CD8-positive, alpha-beta memory T cell (primary cell): ENCODE data around the gene RWDD1. TPM values are rescaled to one million over a fixed set of nuclear protein-coding genes. Genes with fewer than 3 reads are reported as not detected.

Experiments used
- CTCF ChIA-PET: fragments of 350-600 bp; sonication (Branson Sonifier 250); formaldehyde crosslinking; loops from one replicate; lab custom pipeline; 2021; ENCODE audit warnings: antibody characterized with exemption; lab: Charles Lee
- POLR2A ChIA-PET: fragments of 350-600 bp; sonication (Branson Sonifier 250); formaldehyde crosslinking; loops from one replicate; lab custom pipeline; 2021; ENCODE audit warnings: antibody characterized with exemption; lab: Charles Lee
- DNase-seq, 5 donors: peaks; one replicate each; pipeline versions ENCODE4 v3.0.0 to v3.0.0-alpha.2; 2020 to 2022; ENCODE audit warnings: mixed read lengths in 1 of 5
- H3K27ac ChIP-seq: one replicate; pipeline ENCODE4 v1.7.0; 2013; ENCODE audit warnings: low read depth, mild to moderate bottlenecking, low read length, moderate library complexity
- H3K27me3 ChIP-seq: 2 replicates; pipeline ENCODE4 v1.7.0; 2013; ENCODE audit warnings: low read length, mild to moderate bottlenecking; ENCODE audit not compliant: insufficient read depth, poor library complexity, severe bottlenecking
- H3K36me3 ChIP-seq: 2 replicates; pipeline ENCODE4 v1.7.0; 2013; ENCODE audit warnings: mild to moderate bottlenecking, low read length, moderate library complexity; ENCODE audit not compliant: insufficient read depth
- H3K4me1 ChIP-seq: 2 replicates; pipeline ENCODE4 v1.7.0; 2013; ENCODE audit warnings: mild to moderate bottlenecking, low read length, moderate library complexity; ENCODE audit not compliant: insufficient read depth
- H3K4me3 ChIP-seq: 2 replicates; pipeline ENCODE4 v1.7.0; 2013; ENCODE audit warnings: mild to moderate bottlenecking, low read length
- H3K9me3 ChIP-seq: 2 replicates; pipeline ENCODE4 v1.7.0; 2013; ENCODE audit warnings: mild to moderate bottlenecking, low read length
- H3K27ac Mint-ChIP-seq, 8 donors: one replicate each; pipeline ENCODE4 v1.8.0; 2020 to 2021; ENCODE audit warnings: mixed read lengths in 8 of 8, mild to moderate bottlenecking in 6 of 8, inconsistent platforms in 3 of 8, moderate library complexity in 3 of 8
- H3K27me3 Mint-ChIP-seq, 2 donors: one replicate each; pipeline ENCODE4 v1.8.0; 2020 to 2021; ENCODE audit warnings: mixed read lengths in 2 of 2, mild to moderate bottlenecking in 1 of 2, moderate library complexity in 1 of 2
- H3K36me3 Mint-ChIP-seq, 3 donors: one replicate each; pipeline ENCODE4 v1.8.0; 2020 to 2021; ENCODE audit warnings: mixed read lengths in 3 of 3, inconsistent platforms in 1 of 3, mild to moderate bottlenecking in 1 of 3
- H3K4me1 Mint-ChIP-seq, 3 donors: one replicate each; pipeline ENCODE4 v1.8.0; 2020 to 2021; ENCODE audit warnings: mixed read lengths in 3 of 3, inconsistent platforms in 1 of 3, mild to moderate bottlenecking in 1 of 3
- H3K4me3 Mint-ChIP-seq, 7 donors: one replicate each; pipeline ENCODE4 v1.8.0; 2020 to 2021; ENCODE audit warnings: mixed read lengths in 7 of 7, mild to moderate bottlenecking in 6 of 7, moderate library complexity in 4 of 7, inconsistent platforms in 2 of 7
- H3K9me3 Mint-ChIP-seq, 5 donors: one replicate each; pipeline ENCODE4 v1.8.0; 2020 to 2022; ENCODE audit warnings: mixed read lengths in 5 of 5, mild to moderate bottlenecking in 3 of 5, moderate library complexity in 2 of 5, inconsistent platforms in 1 of 5
- polyA plus RNA-seq: library from polyadenylated mRNA; unstranded; fragments of 300-500 nt; fragmentation: Illumina TruSeq; gene quantifications from one replicate; pipeline ENCODE4 v1.2.3, GENCODE V29; 2021
- total RNA-seq, 2 experiments: library from RNA; stranded (reverse); gene quantifications; one replicate each; pipeline ENCODE4 v1.2.3, GENCODE V29; 2021

RWDD1 gene, protein sequence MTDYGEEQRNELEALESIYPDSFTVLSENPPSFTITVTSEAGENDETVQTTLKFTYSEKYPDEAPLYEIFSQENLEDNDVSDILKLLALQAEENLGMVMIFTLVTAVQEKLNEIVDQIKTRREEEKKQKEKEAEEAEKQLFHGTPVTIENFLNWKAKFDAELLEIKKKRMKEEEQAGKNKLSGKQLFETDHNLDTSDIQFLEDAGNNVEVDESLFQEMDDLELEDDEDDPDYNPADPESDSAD
- total RNA-seq (10 to 100 TPM; 54.6 to 56.2 TPM), polyA plus RNA-seq (67.8 TPM)

DNA sequence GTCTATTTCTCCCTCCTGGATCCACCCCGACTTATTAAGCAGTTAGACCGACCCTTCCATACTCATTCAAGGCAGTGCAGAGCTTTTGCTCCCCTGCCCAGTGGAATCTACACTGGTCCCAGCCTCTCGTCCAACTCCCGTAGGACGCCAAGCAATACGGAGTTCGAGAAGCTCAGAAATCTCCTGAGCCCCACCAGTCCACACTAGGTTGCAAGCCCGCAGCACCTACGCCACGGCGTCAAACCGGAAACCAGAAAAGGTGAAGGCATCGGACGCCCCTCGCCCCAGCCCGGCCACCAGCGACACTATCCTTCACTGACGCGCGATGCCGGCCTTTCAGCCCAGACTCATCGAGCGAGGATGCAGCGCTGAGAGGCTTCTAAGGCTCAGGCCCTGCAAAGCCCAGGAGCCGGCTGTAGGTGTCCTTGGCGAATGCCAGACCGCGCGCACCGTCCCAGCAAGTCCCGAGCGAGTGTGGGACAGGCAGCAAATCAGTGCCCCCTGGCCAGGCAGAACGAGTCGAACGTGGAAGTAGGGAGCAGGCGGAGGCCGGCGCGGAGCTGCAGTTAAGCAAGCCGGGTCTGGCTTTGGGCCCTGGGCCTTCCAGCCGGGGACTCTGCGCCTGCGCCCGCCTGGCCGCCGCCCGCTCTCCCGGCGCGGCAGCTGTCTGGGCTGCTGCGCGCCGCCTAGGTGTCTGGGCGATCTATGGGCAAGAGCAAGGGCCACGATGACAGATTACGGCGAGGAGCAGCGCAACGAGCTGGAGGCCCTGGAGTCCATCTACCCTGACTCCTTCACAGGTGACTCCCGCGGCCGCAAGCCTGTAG is at the start of gene RWDD1:
Gene RWDD1, plus strand, starts transcription at position 649 of the 827 bp plus-strand sequence. Its CDS starts 79 bp downstream, at position 728.
- peak within 1 kb of the TSS; percentile 97 to 99 (median 99) for H3K4me3 Mint-ChIP-seq
- CTCF ChIA-PET: interaction anchor here (0.9 to 5.1 kb wide), 12 partner anchors 8 to 317 kb away, joined by 3 to 23 read pairs (median 4); partner anchors contain the start of genes TSPYL1 and TSPYL4

DNA sequence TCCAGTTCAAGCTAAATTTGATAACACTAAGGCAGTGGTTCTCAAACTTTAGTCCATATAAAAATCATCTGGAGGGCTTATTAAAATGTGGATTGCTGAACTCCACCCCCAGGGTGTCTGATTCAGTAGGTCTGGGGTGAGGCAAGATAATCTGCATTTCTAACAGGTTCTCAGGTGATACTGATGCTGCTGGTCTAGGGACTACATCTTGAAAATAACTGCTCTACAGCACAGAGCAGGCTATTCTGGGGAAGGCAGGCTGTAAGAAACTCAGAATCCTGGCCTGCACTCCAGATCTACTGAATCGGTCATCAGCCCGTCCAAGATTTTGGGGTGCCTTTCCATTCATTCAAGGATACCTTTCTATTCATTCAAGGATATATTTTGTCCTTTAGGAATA is 48.4 kb upstream of the RWDD1 start:
- peak overlapping the region in 1 of 8 donors; percentile 41 for H3K27ac Mint-ChIP-seq
- H3K4me3 Mint-ChIP-seq: no peak overlapping the region
- no peaks in the 10 kb centered on the region for H3K9me3 Mint-ChIP-seq
- Histone ChIP-seq H3K36me3 (no peaks in the 10 kb centered on the region), H3K4me3 (no peak overlapping the region), H3K4me1 (no peaks in the 10 kb centered on the region), H3K27me3 (no peaks in the 10 kb centered on the region), H3K27ac (no peak overlapping the region), H3K9me3 (no peaks in the 10 kb centered on the region)
- peaks cover 9 to 21% of the 10 kb centered on the region in 2 donors for H3K27me3 Mint-ChIP-seq
- ChIA-PET CTCF (interaction anchor here (0.8 kb wide), 1 partner anchor 10 kb away, joined by 3 read pairs; no protein-coding TSS in a partner anchor), POLR2A (no interaction called here)
- H3K4me1 Mint-ChIP-seq: no peaks in the 10 kb centered on the region
- DNase-seq: no peak
- H3K36me3 Mint-ChIP-seq: no peaks in the 10 kb centered on the region

More for the DNA sequence above, at the start of gene RWDD1:
- Mint-ChIP-seq H3K27me3 (peaks cover 0 to 1% of the 10 kb centered on the region in 2 donors), H3K27ac (peak within 1 kb of the TSS; percentile 97 to 100 (median 100)), H3K4me1 (peaks cover 49 to 65% (median 53%) of the 10 kb centered on the region in 3 donors), H3K36me3 (peaks cover 0 to 34% (median 2%) of the 10 kb centered on the region in 3 donors), H3K9me3 (no peaks in the 10 kb centered on the region)
- no peaks in the 10 kb centered on the region for H3K9me3 ChIP-seq
- DNase-seq: peak; percentile 97 to 99 (median 99)
- POLR2A ChIA-PET: interaction anchor here (0.6 to 2.9 kb wide), 11 partner anchors 11 to 470 kb away, joined by 3 to 32 read pairs (median 4); partner anchors contain the start of genes KPNA5, NT5DC1, RSPH4A and TSPYL1
- H3K36me3 ChIP-seq: peaks cover 4% of the 10 kb centered on the region
- H3K27ac ChIP-seq: peak within 1 kb of the TSS; percentile 96
- peak within 1 kb of the TSS; percentile 99 for H3K4me3 ChIP-seq
- no peaks in the 10 kb centered on the region for H3K27me3 ChIP-seq
- peaks cover 30% of the 10 kb centered on the region for H3K4me1 ChIP-seq

DNA sequence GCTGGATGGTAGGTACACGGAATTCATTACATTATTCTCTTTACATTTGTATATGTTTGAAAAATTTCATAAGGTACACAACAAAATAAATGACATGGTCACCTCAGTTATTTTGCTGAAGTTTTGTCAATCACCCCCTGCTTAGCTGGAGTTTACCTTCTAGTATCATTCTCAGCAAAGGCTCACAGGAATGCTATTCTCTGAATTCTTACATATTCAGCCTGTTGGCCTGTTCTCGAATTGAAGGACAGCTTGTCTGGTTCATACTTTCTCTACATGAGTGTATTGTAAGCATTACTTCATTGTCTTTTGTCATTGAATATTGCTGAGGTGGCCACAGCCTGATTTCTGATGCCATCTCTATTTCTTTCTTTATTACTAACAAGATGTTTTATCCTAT is 47.1 kb upstream of the RWDD1 start:
- CTCF ChIA-PET: no interaction called here
- POLR2A ChIA-PET: no interaction called here
- H3K4me1 Mint-ChIP-seq: no peaks in the 10 kb centered on the region

DNA sequence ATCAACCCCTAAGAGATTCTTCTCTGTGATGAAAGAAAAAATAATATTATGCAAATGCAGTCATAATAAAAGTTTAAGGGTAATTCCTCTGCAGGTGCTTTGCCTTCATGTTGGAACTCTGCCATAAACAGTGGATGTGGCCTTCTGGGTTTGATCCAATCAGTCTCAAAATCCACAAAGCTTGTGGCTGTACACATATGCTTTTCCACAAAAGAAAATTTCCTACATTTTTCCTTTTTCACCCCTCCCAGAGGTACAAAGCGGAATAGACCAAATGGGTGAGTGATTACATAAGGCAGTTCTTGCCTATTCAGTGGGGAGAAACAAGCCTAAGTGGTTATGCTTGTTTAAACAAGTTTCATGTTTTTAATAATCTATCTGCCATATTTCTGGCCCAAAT is 43.2 kb upstream of the RWDD1 start:
- Histone ChIP-seq H3K27me3 (peaks cover 9% of the 10 kb centered on the region), H3K4me1 (no peaks in the 10 kb centered on the region)
- DNase-seq: no peak

More for the DNA sequence above, 47.1 kb upstream of the RWDD1 start:
- Mint-ChIP-seq H3K27me3 (peaks cover 10 to 18% of the 10 kb centered on the region in 2 donors), H3K27ac (no peak overlapping the region), H3K4me3 (no peak overlapping the region), H3K36me3 (no peaks in the 10 kb centered on the region), H3K9me3 (no peaks in the 10 kb centered on the region)
- no peak overlapping the region for H3K27ac ChIP-seq
- no peaks in the 10 kb centered on the region for H3K9me3 ChIP-seq
- H3K36me3 ChIP-seq: no peaks in the 10 kb centered on the region
- no peak for DNase-seq
- H3K4me1 ChIP-seq: no peaks in the 10 kb centered on the region
- no peak overlapping the region for H3K4me3 ChIP-seq
- no peaks in the 10 kb centered on the region for H3K27me3 ChIP-seq

DNA sequence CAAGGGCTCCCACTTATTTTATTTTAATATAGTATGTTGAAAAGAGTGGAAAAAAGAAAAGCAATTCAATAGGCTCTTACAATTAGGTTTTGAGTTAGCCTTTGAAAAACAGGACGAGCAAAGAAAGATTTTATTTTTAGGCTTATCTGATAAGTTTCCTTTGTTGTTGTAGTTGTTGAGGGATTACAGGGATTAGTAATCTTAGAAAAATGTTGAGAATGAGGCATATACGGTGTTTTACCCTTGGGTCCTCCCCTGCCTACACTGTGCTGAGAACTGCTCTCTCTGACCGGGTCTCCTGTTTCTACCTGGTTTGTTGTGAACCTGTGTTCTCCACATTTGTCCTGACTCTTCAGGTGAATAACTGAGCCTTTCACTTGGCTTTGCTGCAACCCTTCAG is 42.5 kb upstream of the RWDD1 start:
- CTCF ChIA-PET: interaction anchor here (1.0 to 1.3 kb wide), 2 partner anchors 237 to 241 kb away, joined by 3 read pairs; no protein-coding TSS in a partner anchor
- Mint-ChIP-seq H3K9me3 (no peaks in the 10 kb centered on the region), H3K4me1 (no peaks in the 10 kb centered on the region), H3K27ac (peak overlapping the region in 1 of 8 donors; percentile 78), H3K27me3 (peaks cover 17 to 48% of the 10 kb centered on the region in 2 donors), H3K4me3 (no peak overlapping the region), H3K36me3 (no peaks in the 10 kb centered on the region)
- no peak for DNase-seq
- no peaks in the 10 kb centered on the region for H3K4me1 ChIP-seq
- no peak overlapping the region for H3K4me3 ChIP-seq
- H3K36me3 ChIP-seq: no peaks in the 10 kb centered on the region
- POLR2A ChIA-PET: no interaction called here
- H3K27ac ChIP-seq: no peak overlapping the region
- H3K27me3 ChIP-seq: peaks cover 9% of the 10 kb centered on the region
- no peaks in the 10 kb centered on the region for H3K9me3 ChIP-seq

More for the DNA sequence above, 43.2 kb upstream of the RWDD1 start:
- no peaks in the 10 kb centered on the region for H3K9me3 Mint-ChIP-seq
- Histone ChIP-seq H3K36me3 (no peaks in the 10 kb centered on the region), H3K4me3 (no peak overlapping the region), H3K9me3 (no peaks in the 10 kb centered on the region), H3K27ac (no peak overlapping the region)
- POLR2A ChIA-PET: no interaction called here
- H3K4me1 Mint-ChIP-seq: no peaks in the 10 kb centered on the region
- no peaks in the 10 kb centered on the region for H3K36me3 Mint-ChIP-seq
- no peak overlapping the region for H3K27ac Mint-ChIP-seq
- no peak overlapping the region for H3K4me3 Mint-ChIP-seq
- CTCF ChIA-PET: interaction anchor here (1.0 kb wide), 1 partner anchor 236 kb away, joined by 3 read pairs; no protein-coding TSS in a partner anchor
- peaks cover 15 to 43% of the 10 kb centered on the region in 2 donors for H3K27me3 Mint-ChIP-seq

DNA sequence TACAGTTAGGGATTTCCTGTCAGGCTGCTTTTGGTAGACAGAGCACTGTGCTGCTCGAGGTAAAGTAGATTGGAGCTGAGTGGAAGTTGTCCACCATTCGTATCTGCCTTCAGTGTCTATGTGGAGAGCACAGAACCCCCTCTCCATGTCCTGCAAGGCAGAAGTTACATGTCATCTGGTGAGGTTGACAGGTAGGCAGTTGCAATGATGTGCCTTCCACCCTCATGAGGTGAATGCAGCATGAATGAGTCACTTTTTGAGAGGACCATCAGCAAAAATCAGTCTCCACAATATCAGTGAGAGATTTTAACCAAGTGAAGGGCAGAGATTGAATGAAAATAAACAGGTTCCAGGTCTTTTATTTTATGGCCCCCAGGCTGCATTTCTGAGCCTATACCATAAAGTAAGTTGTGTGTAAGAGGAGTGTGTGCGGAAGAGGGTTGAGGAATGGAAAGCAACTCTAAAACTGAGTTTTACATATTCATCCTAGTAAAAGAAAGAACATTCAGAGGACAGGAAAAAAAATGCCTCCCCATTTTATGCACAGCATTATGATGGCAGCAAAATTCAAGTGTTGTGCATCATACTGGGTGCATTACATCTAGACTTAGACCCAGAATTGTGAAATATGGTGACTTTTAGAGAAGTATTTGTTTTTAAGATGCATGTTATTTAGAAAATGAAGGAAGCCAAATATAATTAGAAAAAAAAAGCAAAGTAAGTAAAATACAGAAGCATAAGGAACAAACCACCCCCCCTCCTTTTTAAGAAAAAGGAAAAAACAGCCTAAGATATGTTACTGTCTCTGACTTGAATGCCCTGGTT is 41.6 kb upstream of the RWDD1 start:
- Mint-ChIP-seq H3K9me3 (no peaks in the 10 kb centered on the region), H3K27ac (no peak overlapping the region), H3K36me3 (no peaks in the 10 kb centered on the region), H3K4me3 (no peak overlapping the region), H3K27me3 (peaks cover 18 to 50% of the 10 kb centered on the region in 2 donors), H3K4me1 (no peaks in the 10 kb centered on the region)
- Histone ChIP-seq H3K36me3 (no peaks in the 10 kb centered on the region), H3K4me1 (no peaks in the 10 kb centered on the region), H3K4me3 (no peak overlapping the region), H3K27me3 (peaks cover 9% of the 10 kb centered on the region), H3K27ac (no peak overlapping the region), H3K9me3 (no peaks in the 10 kb centered on the region)
- ChIA-PET CTCF (interaction anchor here (1.3 to 1.6 kb wide), 2 partner anchors 241 to 242 kb away, joined by 3 to 8 read pairs; no protein-coding TSS in a partner anchor), POLR2A (no interaction called here)
- no peak for DNase-seq

DNA sequence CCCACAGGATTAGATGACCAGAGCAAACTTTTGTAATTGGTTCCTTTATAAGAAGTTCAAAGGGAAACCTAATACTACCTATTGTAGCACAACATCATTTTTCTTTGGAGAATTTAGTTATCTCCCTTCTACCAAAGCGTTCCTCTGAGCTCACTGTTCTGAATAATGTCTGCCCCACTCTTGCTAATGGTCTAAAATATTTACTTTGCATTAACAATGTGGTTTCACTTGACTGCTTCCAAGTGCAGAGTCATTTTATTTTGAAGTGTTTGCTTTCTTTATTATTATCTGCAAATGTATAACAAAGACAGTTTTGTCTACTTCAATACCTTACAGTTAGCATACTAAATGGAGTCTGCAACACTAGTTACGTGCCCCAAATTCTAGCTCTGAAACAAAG is 40.9 kb upstream of the RWDD1 start:
- no peak overlapping the region for H3K4me3 Mint-ChIP-seq
- DNase-seq: no peak
- Histone ChIP-seq H3K9me3 (no peaks in the 10 kb centered on the region), H3K36me3 (no peaks in the 10 kb centered on the region), H3K27me3 (peaks cover 9% of the 10 kb centered on the region), H3K27ac (no peak overlapping the region), H3K4me3 (no peak overlapping the region), H3K4me1 (no peaks in the 10 kb centered on the region)
- ChIA-PET POLR2A (no interaction called here), CTCF (interaction anchor here (1.6 kb wide), 1 partner anchor 242 kb away, joined by 8 read pairs; no protein-coding TSS in a partner anchor)
- no peaks in the 10 kb centered on the region for H3K36me3 Mint-ChIP-seq
- H3K27ac Mint-ChIP-seq: no peak overlapping the region
- peaks cover 18 to 50% of the 10 kb centered on the region in 2 donors for H3K27me3 Mint-ChIP-seq
- no peaks in the 10 kb centered on the region for H3K9me3 Mint-ChIP-seq
- H3K4me1 Mint-ChIP-seq: no peaks in the 10 kb centered on the region
